Prostate gland (tissue), 2 donors: ENCODE measurements around the gene PTPN2. TPM values are rescaled to one million over a fixed set of nuclear protein-coding genes. Genes with fewer than 3 reads are reported as not detected.
A peak's percentile ranks its signal among the peaks of the same experiment; 100 is the strongest.

Experiments used
- DNase-seq: peaks from one replicate; pipeline ENCODE4 v3.0.0-alpha.2; 2019; ENCODE audit warnings: low spot score
- H3K27ac ChIP-seq, 2 donors: fragments of 200-600 bp; sonication (generic); 2 replicates each; pipeline ENCODE4 v1.5.1; 2017 to 2019
- H3K27me3 ChIP-seq: fragments of 200-600 bp; sonication (generic); replicated peaks from 2 replicates; pipeline ENCODE4 v1.5.1; 2019; ENCODE audit not compliant: insufficient read depth
- H3K36me3 ChIP-seq, 2 donors: fragments of 200-600 bp; sonication (generic); 1 replicate in 1 of 2; 2 replicates in 1 of 2; pipeline versions ENCODE4 v1.5.1 to v1.8.1; 2017 to 2019
- H3K4me1 ChIP-seq: fragments of 200-600 bp; sonication (generic); replicated peaks from 2 replicates; pipeline ENCODE4 v1.5.1; 2019
- H3K4me3 ChIP-seq, 2 donors: fragments of 200-600 bp; sonication (generic); 2 replicates each; pipeline ENCODE4 v1.5.1; 2017 to 2019
- H3K9me3 ChIP-seq: fragments of 200-600 bp; sonication (generic); 2 replicates; pipeline ENCODE4 v1.5.1; 2017
- CTCF ChIP-seq, 4 experiments: fragments of 200-600 bp in 2 of 4; fragments of 450-650 bp in 2 of 4; sonication (generic) in 2 of 4; IDR thresholded peaks; 1 replicate in 3 of 4; 2 replicates in 1 of 4; pipeline ENCODE4 v1.5.1; 2016 to 2019; ENCODE audit warnings: antibody characterized with exemption in 4 of 4, mild to moderate bottlenecking in 2 of 4, moderate library complexity in 2 of 4
- POLR2A ChIP-seq: fragments of 450-650 bp; IDR thresholded peaks from one replicate; pipeline ENCODE4 v1.6.1; 2016; ENCODE audit warnings: antibody characterized with exemption, mild to moderate bottlenecking
- POLR2AphosphoS5 ChIP-seq: sonication (generic); formaldehyde crosslinking; IDR thresholded peaks from one replicate; pipeline ENCODE4 v1.6.1; 2017; ENCODE audit warnings: antibody characterized with exemption
- WGBS: methylation state at CpG from one replicate; pipeline ENCODE4 v1.1.5; 2018; 5-methylcytosine and 5-hydroxymethylcytosine counted together
- intact Hi-C: fragments of 100-400 bp; cut with DNase I; formaldehyde crosslinking; loops from one replicate; pipeline ENCODE4 v1.14.2; 2022
- total RNA-seq, 2 donors: library from RNA; depleted of rRNA; stranded (reverse); fragments of >200 nt; gene quantifications; one replicate each; pipeline ENCODE4 v1.1.0, GENCODE V29; 2016

Gene PTPN2
- total RNA-seq, result 10 to 100 TPM; 25.0 to 34.0 TPM

DNA sequence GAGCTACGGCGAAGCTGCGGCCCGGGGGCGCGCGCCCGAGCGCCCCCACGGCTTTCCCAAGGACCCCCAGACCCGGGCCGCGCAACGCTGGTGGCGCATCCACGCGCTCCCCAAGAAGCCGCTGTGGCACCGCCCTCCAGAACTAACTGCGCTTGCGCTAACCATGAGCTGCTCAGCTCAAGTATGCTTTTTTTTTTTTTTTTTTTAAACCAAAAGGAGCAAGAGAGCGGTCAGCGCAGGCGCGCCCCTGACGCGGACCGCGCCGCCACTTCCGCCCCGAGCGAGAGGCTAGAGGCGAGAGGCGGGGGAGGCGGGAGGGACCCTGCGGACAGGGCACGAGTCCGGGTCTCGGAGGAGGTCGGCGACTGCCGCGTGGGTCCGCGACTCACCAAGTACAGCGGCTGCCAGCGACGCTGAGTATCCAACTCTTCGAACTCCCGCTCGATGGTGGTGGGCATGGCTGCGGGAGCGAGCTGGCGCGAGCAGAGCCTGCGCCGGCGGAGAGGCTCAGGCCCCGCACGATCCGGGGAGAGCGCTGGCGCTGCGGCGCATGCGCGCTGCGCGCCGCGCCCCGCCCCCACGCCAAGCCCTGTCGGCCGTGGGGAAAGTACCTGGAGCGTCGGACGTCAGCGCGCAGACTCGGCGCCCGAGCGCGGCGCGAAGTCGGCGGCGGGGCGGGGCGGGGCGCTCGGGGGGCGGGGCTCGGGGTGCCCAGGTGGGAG, at the start of gene PTPN2:
Gene PTPN2, minus strand, starts transcription at position 554 of the 722 bp plus-strand sequence. Its CDS starts 96 bp downstream, at position 458.
- Histone ChIP-seq H3K4me3 (peak within 1 kb of the TSS; percentile 63 to 88), H3K27ac (peak within 1 kb of the TSS; percentile 98 to 99), H3K9me3 (no peaks in the 10 kb centered on the region), H3K27me3 (no peaks in the 10 kb centered on the region), H3K4me1 (no peaks in the 10 kb centered on the region), H3K36me3 (no peaks in the 10 kb centered on the region)
- under 1% methylated on average over 47 of the region's 97 CpGs for WGBS
- TF ChIP-seq POLR2AphosphoS5 (peak; percentile 83), POLR2A (peak; percentile 82), CTCF (IDR thresholded peaks at IDR 0.05) (no peak)
- intact Hi-C loops, result loop anchor here (2.0 to 10.0 kb wide), 3 partner anchors 107 to 609 kb away; partner anchors contain the start of genes CEP192 and PRELID3A
- DNase-seq, result peak; percentile 92

DNA sequence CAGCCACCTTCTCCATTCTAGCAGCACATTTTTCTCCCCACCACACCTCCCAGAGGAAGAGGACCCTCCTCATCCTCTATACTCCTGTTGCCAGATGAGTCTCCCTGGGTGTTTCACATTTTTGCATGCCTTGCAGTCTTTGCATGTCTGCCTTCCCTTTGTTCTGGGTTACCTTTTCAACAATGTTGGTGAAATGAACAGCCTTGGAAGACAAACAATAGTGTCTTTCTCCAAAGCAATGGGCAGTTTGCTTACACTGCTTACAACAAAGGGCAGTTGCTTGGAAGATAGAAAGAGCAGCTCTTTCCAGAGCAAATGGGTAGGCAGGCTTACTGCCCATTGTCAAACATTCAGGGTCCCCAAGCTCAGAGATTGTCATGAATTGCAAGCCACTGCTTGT, 49.3 kb upstream of the PTPN2 start:
- no peaks in the 10 kb centered on the region for H3K4me1 ChIP-seq
- DNase-seq, result no peak
- H3K27ac ChIP-seq, result no peak overlapping the region
- TF ChIP-seq POLR2AphosphoS5 (no peak), POLR2A (no peak), CTCF (IDR thresholded peaks at IDR 0.05) (no peak)
- H3K9me3 ChIP-seq, result no peaks in the 10 kb centered on the region
- H3K36me3 ChIP-seq, result no peaks in the 10 kb centered on the region
- H3K27me3 ChIP-seq, result no peaks in the 10 kb centered on the region
- intact Hi-C loops, result loop anchor here (5.0 kb wide), 1 partner anchor 186 kb away; no protein-coding TSS in a partner anchor
- H3K4me3 ChIP-seq, result no peak overlapping the region

GRCh38 chr18:12930908-12931307, 46.9 kb upstream of the PTPN2 start:
- no peak for TF ChIP-seq POLR2AphosphoS5
- no peak for TF ChIP-seq CTCF (IDR thresholded peaks at IDR 0.05)
- no peak for TF ChIP-seq POLR2A
- Histone ChIP-seq H3K36me3 (no peaks in the 10 kb centered on the region), H3K27ac (no peak overlapping the region), H3K9me3 (no peaks in the 10 kb centered on the region), H3K27me3 (no peaks in the 10 kb centered on the region), H3K4me3 (no peak overlapping the region), H3K4me1 (no peaks in the 10 kb centered on the region)
- intact Hi-C loops, result loop anchor here (5.0 kb wide), 1 partner anchor 184 kb away; no protein-coding TSS in a partner anchor
- WGBS, result 66% methylated on average over 3 of the region's 3 CpGs
- DNase-seq, result no peak

DNA sequence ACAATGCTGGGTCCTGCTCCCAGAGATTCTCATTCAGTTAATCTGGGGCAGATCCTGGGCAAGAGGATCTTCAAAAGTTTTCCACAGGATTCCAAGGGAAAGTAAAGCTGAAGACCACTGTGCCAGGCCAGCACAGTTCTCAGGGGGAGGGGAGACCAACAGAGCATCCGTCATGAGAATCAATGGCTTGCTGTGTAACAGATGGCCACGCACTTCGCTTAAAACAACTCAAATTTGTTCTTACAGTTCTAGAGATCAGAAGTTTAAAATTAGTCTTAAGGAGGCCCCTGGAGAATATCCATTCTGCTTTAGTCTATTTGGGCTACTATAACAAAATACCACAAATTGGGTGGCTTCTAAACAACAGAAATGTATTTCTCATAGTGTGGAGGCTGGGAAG, 46.3 kb upstream of the PTPN2 start:
- intact Hi-C loops, result loop anchor here (5.0 kb wide), 1 partner anchor 183 kb away; no protein-coding TSS in a partner anchor
- TF ChIP-seq POLR2A (no peak), POLR2AphosphoS5 (no peak), CTCF (IDR thresholded peaks at IDR 0.05) (no peak)
- Histone ChIP-seq H3K27me3 (no peaks in the 10 kb centered on the region), H3K4me1 (no peaks in the 10 kb centered on the region), H3K4me3 (no peak overlapping the region), H3K9me3 (no peaks in the 10 kb centered on the region), H3K36me3 (no peaks in the 10 kb centered on the region), H3K27ac (no peak overlapping the region)
- WGBS, result 94% methylated on average over 3 of the region's 3 CpGs
- no peak for DNase-seq
